Fibroblast of villous mesenchyme (primary cell): ENCODE results near the gene AGPAT4. TPM values are rescaled to one million over a fixed set of nuclear protein-coding genes. Genes with fewer than 3 reads are reported as not detected.

ENCODE experiments used
- DNase-seq: peaks from one replicate; pipeline ENCODE4 v3.0.0-alpha.2; 2010; ENCODE audit warnings: low read depth
- H3K4me3 ChIP-seq: 2 replicates; pipeline ENCODE4 v1.5.1; 2011; ENCODE audit warnings: low read depth, mild to moderate bottlenecking, low read length
- total RNA-seq: library from RNA; depleted of rRNA; stranded (reverse); fragments of >200 nt; gene quantifications from 2 replicates; pipeline ENCODE4 v1.2.3, GENCODE V29; 2012
- TF ChIP-seq, protein P1 (sequence below): IDR thresholded peaks from 2 replicates; pipeline ENCODE4 v1.5.1; 2012; ENCODE audit warnings: low read depth, mild to moderate bottlenecking, low read length; ENCODE audit not compliant: insufficient read depth

The AGPAT4 gene
- total RNA-seq, 1 donor = 11.2 TPM

GRCh38 chr6:161215876-161216615 lies 57.8 kb downstream of the AGPAT4 start:
- H3K4me3 ChIP-seq = no peak overlapping the region
- peak; percentile 73 for DNase-seq
- TF ChIP-seq, protein P1, sequence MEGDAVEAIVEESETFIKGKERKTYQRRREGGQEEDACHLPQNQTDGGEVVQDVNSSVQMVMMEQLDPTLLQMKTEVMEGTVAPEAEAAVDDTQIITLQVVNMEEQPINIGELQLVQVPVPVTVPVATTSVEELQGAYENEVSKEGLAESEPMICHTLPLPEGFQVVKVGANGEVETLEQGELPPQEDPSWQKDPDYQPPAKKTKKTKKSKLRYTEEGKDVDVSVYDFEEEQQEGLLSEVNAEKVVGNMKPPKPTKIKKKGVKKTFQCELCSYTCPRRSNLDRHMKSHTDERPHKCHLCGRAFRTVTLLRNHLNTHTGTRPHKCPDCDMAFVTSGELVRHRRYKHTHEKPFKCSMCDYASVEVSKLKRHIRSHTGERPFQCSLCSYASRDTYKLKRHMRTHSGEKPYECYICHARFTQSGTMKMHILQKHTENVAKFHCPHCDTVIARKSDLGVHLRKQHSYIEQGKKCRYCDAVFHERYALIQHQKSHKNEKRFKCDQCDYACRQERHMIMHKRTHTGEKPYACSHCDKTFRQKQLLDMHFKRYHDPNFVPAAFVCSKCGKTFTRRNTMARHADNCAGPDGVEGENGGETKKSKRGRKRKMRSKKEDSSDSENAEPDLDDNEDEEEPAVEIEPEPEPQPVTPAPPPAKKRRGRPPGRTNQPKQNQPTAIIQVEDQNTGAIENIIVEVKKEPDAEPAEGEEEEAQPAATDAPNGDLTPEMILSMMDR = no peak

DNA sequence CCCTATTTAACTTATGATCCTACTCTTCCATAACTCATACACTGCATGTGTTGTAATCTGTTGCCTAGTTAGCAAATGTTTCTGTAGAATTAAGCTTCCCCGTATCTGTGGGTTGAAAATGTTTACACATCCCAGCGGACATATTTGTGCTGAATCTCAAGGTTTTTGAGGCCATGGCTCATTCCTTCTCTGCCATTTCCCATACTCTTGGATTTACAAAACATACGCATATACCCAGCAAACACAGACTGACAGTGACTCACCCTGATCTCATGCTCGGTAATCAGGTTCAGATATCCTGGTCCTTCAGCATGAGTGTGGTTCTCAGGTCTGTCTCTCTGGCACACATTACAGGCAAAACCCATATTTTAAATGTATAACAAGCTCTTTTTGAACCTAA lies 58.7 kb downstream of the AGPAT4 start:
- TF ChIP-seq, protein P1 = no peak
- no peak overlapping the region for H3K4me3 ChIP-seq

GRCh38 chr6:161214722-161215121 lies 59.1 kb downstream of the AGPAT4 start:
- DNase-seq = no peak
- no peak overlapping the region for H3K4me3 ChIP-seq
- TF ChIP-seq, protein P1 = no peak

More for the DNA sequence above, 58.7 kb downstream of the AGPAT4 start:
- DNase-seq = peak; percentile 100

GRCh38 chr6:161212902-161213301 lies 61.0 kb downstream of the AGPAT4 start:
- no peak overlapping the region for H3K4me3 ChIP-seq
- TF ChIP-seq, protein P1 = no peak
- DNase-seq = no peak

- no peak for DNase-seq
- no peak overlapping the region for H3K4me3 ChIP-seq
- TF ChIP-seq, protein P1 = no peak
Measured at GRCh38 chr6:161211380-161212035, 62.4 kb downstream of the AGPAT4 start.

DNA sequence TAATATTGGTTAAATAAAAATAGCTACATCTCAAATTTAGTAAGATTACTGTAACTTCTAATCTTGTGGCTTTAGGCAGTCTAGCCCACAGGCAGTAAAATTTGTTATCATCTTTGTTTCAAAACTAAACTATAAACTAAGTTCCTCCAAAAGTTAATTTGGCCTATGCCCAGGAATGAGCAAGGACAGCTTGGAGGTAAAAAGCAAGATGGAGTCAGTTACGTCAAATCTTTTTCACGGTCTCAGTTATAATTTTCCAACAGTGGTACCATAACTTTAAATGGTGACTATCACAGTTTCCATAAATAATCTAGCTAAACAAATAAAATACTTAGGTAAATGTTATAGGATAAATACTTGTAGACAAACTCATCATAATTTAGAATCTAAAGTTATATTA lies 63.0 kb downstream of the AGPAT4 start:
- TF ChIP-seq, protein P1 = no peak
- peak; percentile 70 for DNase-seq
- H3K4me3 ChIP-seq = no peak overlapping the region
